B cell (primary cell): ENCODE data around the gene CXCL12. TPM values are rescaled to one million over a fixed set of nuclear protein-coding genes. Genes with fewer than 3 reads are reported as not detected.

ENCODE experiments used
- ATAC-seq: fragments of 200-7000 bp; cut with Tn5 transposase; one replicate; pipeline ENCODE4 v1.10.0; 2021; ENCODE audit warnings: low read depth, mild to moderate bottlenecking, moderate number of reproducible peaks, moderate library complexity
- CTCF ChIA-PET: fragments of 350-600 bp; sonication (Branson Sonifier 250); formaldehyde crosslinking; loops from one replicate; lab custom pipeline; 2021; ENCODE audit warnings: antibody characterized with exemption, inconsistent platforms; lab: Charles Lee
- POLR2A ChIA-PET: fragments of 350-600 bp; sonication (Branson Sonifier 250); formaldehyde crosslinking; loops from one replicate; lab custom pipeline; 2021; ENCODE audit warnings: antibody characterized with exemption; lab: Charles Lee
- DNase-seq: peaks from one replicate; pipeline ENCODE4 v3.0.0; 2013
- H2AFZ ChIP-seq: 2 replicates; pipeline ENCODE4 v1.6.1; 2012; ENCODE audit warnings: mild to moderate bottlenecking, low read depth, low read length; ENCODE audit not compliant: insufficient read depth, poor library complexity, severe bottlenecking
- H3K27ac ChIP-seq, 2 donors: 1 replicate in 1 of 2; 2 replicates in 1 of 2; pipeline ENCODE4 v1.5.1; 2012 to 2013; ENCODE audit warnings: low read length in 2 of 2, mild to moderate bottlenecking in 2 of 2, moderate library complexity in 1 of 2
- H3K27me3 ChIP-seq, 4 experiments: fragments of 200-600 bp in 1 of 4; sonication (generic) in 1 of 4; replicated peaks in 1 of 4; 1 replicate in 2 of 4; 2 replicates in 2 of 4; pipeline versions ENCODE4 v1.6.1 to v1.7.0; 2013 to 2016; ENCODE audit warnings: low read length in 3 of 4, mild to moderate bottlenecking in 2 of 4, mixed read lengths in 1 of 4, moderate library complexity in 1 of 4; ENCODE audit not compliant: insufficient read depth in 4 of 4, control insufficient read depth in 3 of 4; ENCODE audit errors: control extremely low read depth in 1 of 4
- H3K36me3 ChIP-seq, 2 experiments: replicated peaks in 1 of 2; 1 replicate in 1 of 2; 2 replicates in 1 of 2; pipeline versions ENCODE4 v1.6.1 to v1.7.1; 2013; ENCODE audit warnings: low read length in 1 of 2; ENCODE audit not compliant: insufficient read depth in 2 of 2, control insufficient read depth in 1 of 2; ENCODE audit errors: control extremely low read depth in 1 of 2, extremely low read depth in 1 of 2
- H3K4me1 ChIP-seq, 2 donors: fragments of 200-600 bp in 1 of 2; sonication (generic) in 1 of 2; 1 replicate in 1 of 2; 2 replicates in 1 of 2; pipeline versions ENCODE4 v1.5.1 to v1.6.1; 2013 to 2017; ENCODE audit warnings: low read length in 2 of 2; ENCODE audit not compliant: control insufficient read depth in 2 of 2, insufficient read depth in 2 of 2
- H3K4me2 ChIP-seq: replicated peaks from 2 replicates; pipeline ENCODE3; 2012; ENCODE audit warnings: mild to moderate bottlenecking, low read depth, low read length; ENCODE audit not compliant: poor library complexity, severe bottlenecking
- H3K4me3 ChIP-seq, 5 experiments: fragments of 200-600 bp in 1 of 5; sonication (generic) in 1 of 5; 1 replicate in 3 of 5; 2 replicates in 2 of 5; pipeline versions ENCODE4 v1.5.1 to v1.7.0; 2011 to 2016; ENCODE audit warnings: low read length in 4 of 5, mild to moderate bottlenecking in 4 of 5, low read depth in 2 of 5, control low read depth in 1 of 5, moderate library complexity in 1 of 5; ENCODE audit not compliant: insufficient read depth in 1 of 5; ENCODE audit errors: control extremely low read depth in 1 of 5, extremely low read depth in 1 of 5
- H3K79me2 ChIP-seq: fragments of 200-600 bp; sonication (generic); one replicate; pipeline ENCODE4 v1.6.0; 2016; ENCODE audit warnings: low read length; ENCODE audit not compliant: control insufficient read depth, insufficient read depth
- H3K9ac ChIP-seq: fragments of 200-600 bp; sonication (generic); 2 replicates; pipeline ENCODE4 v1.6.1; 2017; ENCODE audit warnings: mild to moderate bottlenecking, low read length, moderate library complexity
- H3K9me3 ChIP-seq, 3 donors: one replicate each; pipeline versions ENCODE4 v1.6.1 to v1.7.1; 2013; ENCODE audit warnings: low read length in 2 of 3; ENCODE audit not compliant: control insufficient read depth in 2 of 3, insufficient read depth in 1 of 3; ENCODE audit errors: control extremely low read depth in 1 of 3
- H4K20me1 ChIP-seq: 2 replicates; pipeline ENCODE4 v1.6.0; 2012; ENCODE audit warnings: mild to moderate bottlenecking, low read length; ENCODE audit not compliant: insufficient read depth, control insufficient read depth, poor library complexity, severe bottlenecking
- H3K27ac Mint-ChIP-seq: one replicate; pipeline ENCODE4 v1.8.0; 2021; ENCODE audit warnings: mixed read lengths
- H3K27me3 Mint-ChIP-seq: one replicate; pipeline ENCODE4 v1.8.0; 2021; ENCODE audit warnings: mixed read lengths
- H3K4me1 Mint-ChIP-seq: one replicate; pipeline ENCODE4 v1.8.0; 2021; ENCODE audit warnings: mixed read lengths
- H3K4me3 Mint-ChIP-seq: one replicate; pipeline ENCODE4 v1.8.0; 2021; ENCODE audit warnings: mixed read lengths
- H3K9me3 Mint-ChIP-seq: one replicate; pipeline ENCODE4 v1.8.0; 2022; ENCODE audit warnings: mixed read lengths; ENCODE audit not compliant: insufficient read depth
- EZH2 ChIP-seq: IDR thresholded peaks from 2 replicates; pipeline ENCODE4 v1.6.1; 2012; ENCODE audit warnings: borderline replicate concordance, low read depth, mild to moderate bottlenecking, moderate library complexity, low read length; ENCODE audit not compliant: insufficient read depth, poor library complexity, severe bottlenecking
- WGBS: methylation state at CpG from one replicate; pipeline ENCODE4 v1.1.5; 2013; ENCODE audit warnings: missing lambda C conversion rate; ENCODE audit not compliant: insufficient coverage; 5-methylcytosine and 5-hydroxymethylcytosine counted together
- intact Hi-C: fragments of 100-400 bp; cut with micrococcal nuclease; formaldehyde crosslinking; loops from one replicate; pipeline ENCODE4 v1.10.0; 2022
- polyA plus RNA-seq: library from polyadenylated mRNA; depleted of rRNA; stranded (reverse); fragments of >200 nt; gene quantifications from 2 replicates; pipeline ENCODE4 v1.2.3, GENCODE V29; 2012
- total RNA-seq, 2 donors: library from RNA; stranded (reverse); fragments of 120-200 nt in 1 of 2; gene quantifications; 1 replicate in 1 of 2; 2 replicates in 1 of 2; pipeline versions ENCODE4 v1.2.3 to v1.2.4, GENCODE V29; 2013 to 2022
- TF ChIP-seq, protein P1 (sequence below): fragments of 200-600 bp; IDR thresholded peaks from one replicate; pipeline ENCODE4 v1.8.0; 2022; ENCODE audit warnings: antibody characterized with exemption, mild to moderate bottlenecking

Gene CXCL12
- total and polyA plus RNA-seq, 2 donors (not counting 1 experiment from before 2014, with no cell fraction given), result not detected

DNA sequence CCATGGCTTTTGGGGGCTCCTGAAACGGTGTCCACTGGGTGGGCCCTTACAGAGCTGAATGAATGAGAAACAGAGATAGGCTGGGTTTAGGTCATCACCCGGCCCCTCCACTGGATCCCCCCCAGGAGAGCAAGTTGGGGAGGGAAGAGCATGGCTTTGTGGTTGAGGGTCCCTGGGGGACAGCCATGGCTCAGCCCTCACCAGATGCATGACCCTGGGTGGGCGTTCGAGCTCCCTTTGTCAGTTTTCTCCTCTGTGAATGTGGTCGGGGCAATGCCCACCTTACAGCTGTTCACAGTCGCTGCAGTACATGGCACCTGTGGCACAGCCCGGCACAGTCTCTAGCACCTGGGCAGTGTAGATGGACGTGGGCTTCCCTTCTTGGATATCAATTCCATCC, 40.6 kb upstream of the CXCL12 start:
- no peak overlapping the region for H3K27ac ChIP-seq
- no peak for TF ChIP-seq EZH2
- TF ChIP-seq, protein P1, sequence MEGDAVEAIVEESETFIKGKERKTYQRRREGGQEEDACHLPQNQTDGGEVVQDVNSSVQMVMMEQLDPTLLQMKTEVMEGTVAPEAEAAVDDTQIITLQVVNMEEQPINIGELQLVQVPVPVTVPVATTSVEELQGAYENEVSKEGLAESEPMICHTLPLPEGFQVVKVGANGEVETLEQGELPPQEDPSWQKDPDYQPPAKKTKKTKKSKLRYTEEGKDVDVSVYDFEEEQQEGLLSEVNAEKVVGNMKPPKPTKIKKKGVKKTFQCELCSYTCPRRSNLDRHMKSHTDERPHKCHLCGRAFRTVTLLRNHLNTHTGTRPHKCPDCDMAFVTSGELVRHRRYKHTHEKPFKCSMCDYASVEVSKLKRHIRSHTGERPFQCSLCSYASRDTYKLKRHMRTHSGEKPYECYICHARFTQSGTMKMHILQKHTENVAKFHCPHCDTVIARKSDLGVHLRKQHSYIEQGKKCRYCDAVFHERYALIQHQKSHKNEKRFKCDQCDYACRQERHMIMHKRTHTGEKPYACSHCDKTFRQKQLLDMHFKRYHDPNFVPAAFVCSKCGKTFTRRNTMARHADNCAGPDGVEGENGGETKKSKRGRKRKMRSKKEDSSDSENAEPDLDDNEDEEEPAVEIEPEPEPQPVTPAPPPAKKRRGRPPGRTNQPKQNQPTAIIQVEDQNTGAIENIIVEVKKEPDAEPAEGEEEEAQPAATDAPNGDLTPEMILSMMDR, result no peak
- H3K79me2 ChIP-seq, result no peaks in the 10 kb centered on the region
- intact Hi-C loops, result no loop called here
- H4K20me1 ChIP-seq, result no peaks in the 10 kb centered on the region
- ChIA-PET POLR2A (no interaction called here), CTCF (no interaction called here)
- H3K4me2 ChIP-seq, result no peak overlapping the region
- no peaks in the 10 kb centered on the region for H3K4me1 ChIP-seq
- no peak overlapping the region for H3K27ac Mint-ChIP-seq
- H3K9ac ChIP-seq, result no peak overlapping the region
- H2AFZ ChIP-seq, result no peak overlapping the region
- H3K4me1 Mint-ChIP-seq, result no peaks in the 10 kb centered on the region
- DNase-seq (no peak), ATAC-seq (no peak)
- H3K9me3 ChIP-seq, result peaks cover 0 to 21% (median 0%) of the 10 kb centered on the region in 3 donors
- H3K36me3 ChIP-seq, result no peaks in the 10 kb centered on the region
- no peaks in the 10 kb centered on the region for H3K9me3 Mint-ChIP-seq
- 87% methylated on average over 7 of the region's 8 CpGs for WGBS
- no peaks in the 10 kb centered on the region for H3K27me3 Mint-ChIP-seq
- no peak overlapping the region for H3K4me3 Mint-ChIP-seq
- H3K27me3 ChIP-seq, result no peaks in the 10 kb centered on the region
- H3K4me3 ChIP-seq, result no peak overlapping the region

DNA sequence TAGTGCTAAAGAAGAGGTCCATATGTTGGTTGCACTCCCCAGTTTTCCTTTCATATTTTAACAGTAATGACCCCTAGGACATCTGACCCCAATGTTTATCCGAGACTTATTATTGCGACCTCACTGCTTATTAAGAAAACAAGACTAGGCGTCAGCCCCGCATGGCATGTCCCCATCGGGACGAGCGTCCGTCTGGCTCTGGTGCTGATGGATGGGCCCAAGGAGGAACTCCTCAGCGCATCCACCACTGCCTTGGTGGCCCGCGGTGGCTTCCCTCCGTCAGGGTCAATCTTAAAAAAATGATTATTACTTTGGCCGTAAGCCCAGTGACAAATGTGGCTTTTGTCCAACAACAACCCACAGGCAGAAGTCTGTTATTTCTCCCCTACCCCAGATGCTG, 40.1 kb upstream of the CXCL12 start:
- 85% methylated on average over 13 of the region's 13 CpGs for WGBS
- ChIA-PET POLR2A (no interaction called here), CTCF (no interaction called here)
- Histone ChIP-seq H4K20me1 (no peaks in the 10 kb centered on the region), H3K27ac (no peak overlapping the region), H3K4me3 (no peak overlapping the region), H3K36me3 (no peaks in the 10 kb centered on the region), H2AFZ (no peak overlapping the region), H3K4me1 (no peaks in the 10 kb centered on the region), H3K79me2 (no peaks in the 10 kb centered on the region), H3K9me3 (peaks cover 0 to 21% (median 0%) of the 10 kb centered on the region in 3 donors), H3K27me3 (no peaks in the 10 kb centered on the region), H3K9ac (no peak overlapping the region), H3K4me2 (no peak overlapping the region)
- DNase-seq, result no peak
- TF ChIP-seq, protein P1, result no peak
- TF ChIP-seq EZH2, result no peak
- no peaks in the 10 kb centered on the region for H3K4me1 Mint-ChIP-seq
- no peak overlapping the region for H3K4me3 Mint-ChIP-seq
- intact Hi-C loops, result no loop called here
- H3K9me3 Mint-ChIP-seq, result no peaks in the 10 kb centered on the region
- H3K27ac Mint-ChIP-seq, result no peak overlapping the region
- no peaks in the 10 kb centered on the region for H3K27me3 Mint-ChIP-seq
- no peak for ATAC-seq
